NCI-H2107 (cell line): ENCODE results near the gene DLL4.

ENCODE experiments used
- DNase-seq: peaks from one replicate; lab custom pipeline; 2025; lab: John Stamatoyannopoulos, UW

The DLL4 gene

GRCh38 chr15:40928821-40929659, at the start of gene DLL4:
DLL4 (plus strand) TSS chr15:40929340; CDS start chr15:40929669, 329 bp downstream.
- peak; percentile 51 for DNase-seq

GRCh38 chr15:40879609-40880008, 49.5 kb upstream of the DLL4 start:
- no peak for DNase-seq

GRCh38 chr15:40881351-40881750, 47.8 kb upstream of the DLL4 start:
- DNase-seq: no peak

- DNase-seq: no peak
Measured at GRCh38 chr15:40886586-40886985, 42.6 kb upstream of the DLL4 start.

DNA sequence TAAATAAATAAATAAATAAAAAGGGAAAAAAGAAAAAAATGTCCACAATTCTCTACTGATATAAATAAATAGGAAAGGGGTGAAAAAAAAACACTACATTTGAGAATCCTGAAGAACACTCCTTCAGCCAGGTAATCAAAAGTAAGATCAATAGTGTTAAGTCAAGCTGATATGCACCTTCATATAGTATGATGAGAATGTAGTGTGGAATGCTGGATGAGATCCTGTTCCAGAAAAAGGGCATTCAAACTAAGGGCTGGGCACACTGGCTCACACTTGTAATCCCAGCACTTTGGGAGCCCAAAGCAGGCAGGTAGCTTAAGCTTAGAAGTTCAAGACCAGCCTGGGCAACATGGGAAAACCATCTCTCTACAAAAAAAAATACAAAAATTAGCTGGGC, 40.0 kb upstream of the DLL4 start:
- DNase-seq: no peak

DNA sequence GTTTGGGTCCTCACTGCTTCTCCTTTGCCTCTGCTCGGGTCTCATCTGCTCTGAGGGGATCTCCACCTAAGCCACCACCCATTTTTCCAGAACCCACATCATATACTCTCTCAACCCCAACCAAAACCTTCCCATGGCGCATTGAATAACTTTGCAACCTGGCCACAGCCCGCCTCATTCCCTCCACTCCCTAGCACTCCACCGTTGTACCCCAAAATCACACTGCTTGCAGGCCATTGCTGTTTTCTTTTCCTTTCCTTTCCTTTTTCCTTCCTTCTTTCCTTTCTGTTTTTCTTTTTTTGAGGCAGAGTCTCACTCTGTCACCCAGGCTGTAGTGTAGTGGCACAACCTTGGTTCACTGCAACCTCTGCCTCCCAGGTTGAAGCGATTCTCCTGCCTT, 38.0 kb upstream of the DLL4 start:
- DNase-seq: no peak

DNA sequence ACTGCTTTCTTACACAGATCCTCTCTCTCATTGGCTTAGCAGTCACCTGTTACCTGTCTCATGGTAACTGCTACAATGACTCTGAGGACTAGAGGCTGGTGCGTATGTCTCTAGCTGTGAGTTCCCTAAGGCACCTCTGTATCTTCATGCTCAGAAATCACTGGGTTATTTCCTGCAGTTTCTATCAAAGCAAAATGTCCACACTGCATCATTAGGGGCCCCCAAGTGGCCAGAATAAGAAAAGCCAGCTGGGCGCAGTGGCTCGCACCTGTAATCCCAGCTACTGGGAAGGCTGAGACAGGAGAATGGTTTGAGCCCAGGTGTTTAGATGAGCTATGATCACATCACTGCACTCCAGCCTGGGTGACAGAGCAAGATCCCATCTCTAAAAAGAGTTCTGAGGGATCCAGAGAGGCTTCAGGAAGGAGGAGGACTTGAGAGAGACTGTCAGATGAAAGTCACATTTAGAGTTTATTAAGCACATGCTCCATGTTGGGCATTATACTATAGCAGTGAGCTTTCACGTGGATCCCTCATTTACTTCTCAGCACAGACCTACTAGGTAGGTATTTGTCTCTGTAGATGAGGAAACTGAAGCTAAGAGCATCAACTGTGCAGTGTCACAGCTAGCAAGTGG, 37.2 kb upstream of the DLL4 start:
- peak; percentile 30 for DNase-seq

DNA sequence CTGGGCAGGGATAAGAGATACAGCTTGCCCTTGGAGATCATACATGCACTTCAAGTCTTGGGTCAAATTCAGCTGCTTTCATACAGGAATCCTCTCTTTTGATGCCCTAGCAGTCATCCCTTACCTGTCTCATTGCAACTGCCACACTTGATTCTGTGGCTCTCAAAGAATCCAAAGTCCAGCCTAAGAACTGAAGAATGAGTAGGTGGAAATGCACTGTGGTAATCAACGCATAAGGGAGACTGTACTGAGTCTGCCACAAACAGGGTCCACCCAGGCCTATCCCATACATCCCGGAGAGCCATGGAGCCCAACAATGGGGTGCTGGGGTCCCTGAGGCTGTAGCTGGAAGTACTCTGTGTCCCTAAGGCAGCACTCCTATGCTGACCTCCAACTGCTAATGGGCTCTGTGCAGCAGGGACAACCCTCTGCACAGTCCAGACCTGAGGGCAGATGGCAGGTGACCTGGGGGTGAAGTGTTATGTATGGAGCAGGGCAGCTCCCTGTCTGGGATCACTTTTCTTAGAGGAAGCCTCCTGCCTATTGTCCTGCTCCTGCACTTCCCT, 36.6 kb upstream of the DLL4 start:
- DNase-seq: no peak

DNA sequence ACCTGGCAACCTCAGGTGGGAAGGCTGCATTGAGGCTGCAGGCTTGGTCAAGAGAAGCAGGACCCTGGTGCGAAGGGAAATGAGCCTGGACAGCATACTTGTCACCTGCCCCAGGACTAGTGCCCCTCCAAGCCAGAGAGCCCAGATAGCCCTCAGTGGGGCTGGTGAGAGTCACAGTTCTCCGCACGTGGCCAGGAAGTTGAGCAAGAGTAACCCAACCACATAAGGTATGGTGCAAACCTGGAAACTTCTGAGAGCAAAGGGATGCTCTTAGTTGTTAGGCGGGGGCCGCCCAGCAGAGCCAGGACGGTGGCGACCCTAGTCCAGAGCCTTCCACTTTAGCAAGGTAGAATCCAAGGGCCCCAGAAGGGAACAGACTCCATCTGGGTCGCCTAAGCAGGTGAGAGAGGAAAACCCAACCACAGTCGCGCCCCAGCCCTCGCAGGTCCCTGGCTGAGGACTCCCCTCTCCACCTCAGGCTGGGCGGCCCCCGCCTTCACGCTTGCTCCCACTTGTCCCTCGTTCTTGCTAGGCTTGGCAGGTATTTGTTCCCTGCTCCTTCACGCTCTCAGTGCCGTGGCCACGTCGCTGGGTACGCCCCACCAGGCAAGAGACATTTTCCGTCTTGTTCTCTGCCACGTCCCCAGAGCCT, 36.0 kb upstream of the DLL4 start:
- no peak for DNase-seq

GRCh38 chr15:40893733-40894680, 35.1 kb upstream of the DLL4 start, which contains the start of gene VPS18:
VPS18 (plus strand) TSS chr15:40894450; CDS start chr15:40894769, 319 bp downstream.
- peak; percentile 93 for DNase-seq

- DNase-seq: no peak
Measured at GRCh38 chr15:40894681-40895448, 34.3 kb upstream of the DLL4 start.

GRCh38 chr15:40899536-40900207, 29.5 kb upstream of the DLL4 start:
- no peak for DNase-seq

DNA sequence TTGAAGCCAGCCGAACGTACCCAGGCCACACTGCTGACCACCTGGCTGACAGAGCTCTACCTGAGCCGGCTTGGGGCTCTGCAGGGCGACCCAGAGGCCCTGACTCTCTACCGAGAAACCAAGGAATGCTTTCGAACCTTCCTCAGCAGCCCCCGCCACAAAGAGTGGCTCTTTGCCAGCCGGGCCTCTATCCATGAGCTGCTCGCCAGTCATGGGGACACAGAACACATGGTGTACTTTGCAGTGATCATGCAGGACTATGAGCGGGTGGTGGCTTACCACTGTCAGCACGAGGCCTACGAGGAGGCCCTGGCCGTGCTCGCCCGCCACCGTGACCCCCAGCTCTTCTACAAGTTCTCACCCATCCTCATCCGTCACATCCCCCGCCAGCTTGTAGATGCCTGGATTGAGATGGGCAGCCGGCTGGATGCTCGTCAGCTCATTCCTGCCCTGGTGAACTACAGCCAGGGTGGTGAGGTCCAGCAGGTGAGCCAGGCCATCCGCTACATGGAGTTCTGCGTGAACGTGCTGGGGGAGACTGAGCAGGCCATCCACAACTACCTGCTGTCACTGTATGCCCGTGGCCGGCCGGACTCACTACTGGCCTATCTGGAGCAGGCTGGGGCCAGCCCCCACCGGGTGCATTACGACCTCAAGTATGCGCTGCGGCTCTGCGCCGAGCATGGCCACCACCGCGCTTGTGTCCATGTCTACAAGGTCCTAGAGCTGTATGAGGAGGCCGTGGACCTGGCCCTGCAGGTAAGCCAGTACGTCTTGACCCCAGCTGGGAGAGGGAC, 28.7 kb upstream of the DLL4 start:
- DNase-seq: no peak

GRCh38 chr15:40901053-40901443, 28.1 kb upstream of the DLL4 start:
- DNase-seq: no peak

GRCh38 chr15:40902605-40903561, 26.3 kb upstream of the DLL4 start:
- DNase-seq: no peak

DNA sequence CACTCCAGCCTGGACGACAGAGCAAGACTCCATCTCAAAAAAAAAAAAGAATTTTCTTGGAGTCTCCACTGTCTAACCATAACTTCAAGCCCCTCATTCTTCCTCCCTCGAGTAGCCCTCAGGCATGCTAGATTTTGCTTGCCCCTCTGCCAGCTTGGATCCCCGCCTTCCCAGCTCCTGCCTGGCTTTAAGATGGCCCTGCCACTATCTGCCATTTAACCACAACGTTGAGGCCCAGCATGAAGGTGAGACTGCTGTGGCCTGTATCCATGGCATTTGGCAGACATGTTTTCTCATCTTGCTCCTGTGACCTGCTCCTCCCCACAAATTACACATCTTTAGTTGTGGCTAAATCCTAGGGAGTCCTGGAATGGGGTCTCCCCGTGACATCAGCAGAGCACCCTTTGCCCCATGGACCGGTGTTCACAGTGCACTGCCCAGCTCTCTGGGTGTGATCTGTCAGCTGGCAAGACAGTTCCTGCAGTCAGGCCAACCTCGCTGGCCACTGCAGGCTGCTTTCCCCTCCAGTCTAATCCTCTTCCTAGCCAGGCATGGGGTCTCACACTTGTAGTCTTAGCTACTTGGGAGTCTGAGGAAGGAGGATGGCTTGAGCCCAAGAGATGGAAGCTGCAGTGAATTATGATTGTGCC, 24.5 kb upstream of the DLL4 start:
- DNase-seq: no peak
